IgD-negative memory B cell (primary cell): ENCODE results near the gene PJA2. TPM values are rescaled to one million over a fixed set of nuclear protein-coding genes. Genes with fewer than 3 reads are reported as not detected.

Experiments used
- H3K27ac Mint-ChIP-seq, 3 donors: one replicate each; pipeline ENCODE4 v1.8.0; 2020 to 2022; ENCODE audit warnings: mild to moderate bottlenecking in 3 of 3, mixed read lengths in 3 of 3, moderate library complexity in 1 of 3
- H3K27me3 Mint-ChIP-seq: one replicate; pipeline ENCODE4 v1.8.0; 2021; ENCODE audit warnings: mixed read lengths
- H3K36me3 Mint-ChIP-seq: one replicate; pipeline ENCODE4 v1.8.0; 2020; ENCODE audit warnings: mild to moderate bottlenecking, mixed read lengths
- H3K4me1 Mint-ChIP-seq, 3 donors: one replicate each; pipeline ENCODE4 v1.8.0; 2020 to 2022; ENCODE audit warnings: mixed read lengths in 3 of 3, mild to moderate bottlenecking in 1 of 3
- H3K4me3 Mint-ChIP-seq, 4 donors: one replicate each; pipeline ENCODE4 v1.8.0; 2020 to 2022; ENCODE audit warnings: mild to moderate bottlenecking in 4 of 4, mixed read lengths in 4 of 4, moderate library complexity in 3 of 4
- H3K9me3 Mint-ChIP-seq, 3 donors: one replicate each; pipeline ENCODE4 v1.8.0; 2020 to 2021; ENCODE audit warnings: mixed read lengths in 3 of 3, mild to moderate bottlenecking in 1 of 3
- polyA plus RNA-seq: library from polyadenylated mRNA; unstranded; fragments of 300-500 nt; fragmentation: Illumina TruSeq; gene quantifications from one replicate; pipeline ENCODE4 v1.2.3, GENCODE V29; 2021

Gene PJA2
- polyA plus RNA-seq, 1 donor from 2014 or later: 45.6 TPM

DNA sequence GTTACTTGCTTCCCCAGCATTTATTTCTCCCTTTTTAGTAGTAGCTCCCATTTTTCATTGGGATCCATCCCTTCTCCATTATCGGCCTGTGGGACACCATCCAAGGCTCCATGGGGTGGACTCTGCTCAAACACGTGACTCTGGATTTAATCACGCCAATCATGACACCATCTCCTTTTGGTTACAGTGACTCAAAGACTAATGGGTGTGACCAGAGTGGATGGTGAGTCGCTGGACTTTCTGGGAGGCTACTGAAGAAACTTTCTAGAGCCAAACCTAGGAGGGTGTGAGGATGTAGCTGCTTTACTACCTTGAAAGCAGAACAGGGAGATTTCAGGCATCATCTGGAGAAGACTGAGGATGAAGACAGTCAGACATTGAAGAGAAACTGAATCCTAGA, 93.1 kb downstream of the PJA2 start:
- no peak overlapping the region for H3K4me3 Mint-ChIP-seq

DNA sequence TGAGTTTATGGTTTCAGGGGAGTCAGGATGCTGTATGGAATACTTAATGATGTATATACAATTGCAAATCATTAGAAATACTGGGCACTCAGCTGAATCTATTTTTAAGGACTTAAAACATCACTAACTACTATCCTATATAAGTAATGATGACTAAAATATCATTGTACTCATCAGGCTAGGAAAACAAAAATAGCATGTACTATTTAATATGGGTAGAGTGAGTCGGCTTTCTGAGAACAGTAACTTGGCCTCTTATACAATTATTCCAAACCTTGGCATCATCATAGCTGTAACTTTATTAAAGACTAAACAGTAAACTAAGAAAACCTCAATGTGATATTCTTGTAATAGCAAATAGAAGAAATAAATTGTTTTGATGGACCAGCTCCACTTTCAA, 94.5 kb downstream of the PJA2 start:
- Mint-ChIP-seq H3K4me3 (no peak overlapping the region), H3K9me3 (no peaks in the 10 kb centered on the region), H3K4me1 (no peaks in the 10 kb centered on the region), H3K36me3 (peaks cover 4% of the 10 kb centered on the region), H3K27ac (no peak overlapping the region), H3K27me3 (no peaks in the 10 kb centered on the region)

More for the DNA sequence above, 93.1 kb downstream of the PJA2 start:
- no peaks in the 10 kb centered on the region for H3K9me3 Mint-ChIP-seq
- H3K4me1 Mint-ChIP-seq: no peaks in the 10 kb centered on the region
- peaks cover 5% of the 10 kb centered on the region for H3K36me3 Mint-ChIP-seq
- H3K27ac Mint-ChIP-seq: no peak overlapping the region
- H3K27me3 Mint-ChIP-seq: no peaks in the 10 kb centered on the region

DNA sequence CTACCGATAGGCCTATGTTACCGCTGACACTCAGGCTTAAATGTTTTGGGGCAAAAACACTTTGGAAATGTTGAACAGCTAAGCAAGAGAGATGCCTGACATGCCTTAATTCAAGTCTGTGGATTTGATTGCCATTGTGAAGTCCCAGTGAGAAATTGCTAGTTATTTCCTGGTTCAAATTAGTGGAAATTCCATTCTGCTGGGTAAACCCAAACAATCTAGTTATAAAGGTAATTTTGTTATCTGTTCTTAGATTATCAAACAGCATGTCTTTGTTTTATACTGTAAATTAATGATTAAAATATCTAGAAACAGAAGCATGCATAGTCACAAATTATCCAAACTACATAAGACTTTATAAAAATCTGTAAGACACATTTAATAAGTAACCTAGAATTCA, 96.6 kb downstream of the PJA2 start:
- no peaks in the 10 kb centered on the region for H3K9me3 Mint-ChIP-seq
- H3K4me1 Mint-ChIP-seq: peaks cover 0 to 1% (median 0%) of the 10 kb centered on the region in 3 donors
- peaks cover 3% of the 10 kb centered on the region for H3K27me3 Mint-ChIP-seq
- H3K27ac Mint-ChIP-seq: no peak overlapping the region
- H3K36me3 Mint-ChIP-seq: peaks cover 4% of the 10 kb centered on the region
- H3K4me3 Mint-ChIP-seq: no peak overlapping the region

DNA sequence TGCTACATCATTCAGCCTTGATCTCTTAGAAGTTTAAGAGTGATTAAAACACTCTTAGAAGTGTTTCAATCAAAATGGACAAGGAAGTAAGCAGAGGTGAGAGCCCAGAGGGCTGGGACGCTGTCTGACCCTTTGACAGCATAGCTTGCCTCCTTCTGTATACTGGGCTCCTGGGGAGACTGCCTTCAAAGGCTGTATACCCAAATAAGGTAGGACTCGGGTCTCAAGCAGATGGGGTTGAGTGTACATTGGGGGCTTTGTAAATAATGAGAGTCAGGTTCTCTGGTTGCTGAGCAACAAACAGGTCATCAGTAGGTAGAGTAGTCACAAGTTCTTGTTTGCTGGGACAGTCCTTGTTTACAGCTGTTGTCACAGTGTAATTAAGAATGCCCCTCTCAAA, 97.1 kb downstream of the PJA2 start:
- Mint-ChIP-seq H3K36me3 (peaks cover 4% of the 10 kb centered on the region), H3K27ac (no peak overlapping the region), H3K4me1 (peaks cover 0 to 1% (median 0%) of the 10 kb centered on the region in 3 donors), H3K27me3 (peaks cover 3% of the 10 kb centered on the region), H3K9me3 (no peaks in the 10 kb centered on the region), H3K4me3 (no peak overlapping the region)

DNA sequence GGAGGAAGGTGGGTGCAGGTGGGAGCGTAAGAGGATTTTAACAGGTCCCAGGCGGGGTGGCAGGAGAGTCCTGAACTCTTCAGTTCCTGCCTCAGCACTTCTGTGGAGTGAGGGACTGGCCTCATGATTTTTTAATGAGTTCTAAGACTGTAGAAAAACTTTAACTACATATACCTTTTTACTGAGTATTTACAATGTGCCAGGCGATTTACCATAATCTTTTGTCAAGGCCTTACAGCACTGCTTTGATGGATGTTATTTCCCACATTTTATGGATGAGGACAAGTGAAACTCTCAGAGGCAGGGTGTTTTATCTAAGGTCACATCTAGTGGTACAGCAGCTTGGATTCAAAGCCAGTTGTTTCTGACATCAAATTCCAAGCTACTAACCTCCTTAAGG, 99.5 kb downstream of the PJA2 start:
- Mint-ChIP-seq H3K27me3 (peaks cover 3% of the 10 kb centered on the region), H3K36me3 (peaks cover 1% of the 10 kb centered on the region), H3K27ac (no peak overlapping the region), H3K4me3 (no peak overlapping the region), H3K9me3 (no peaks in the 10 kb centered on the region), H3K4me1 (peaks cover 0 to 1% (median 0%) of the 10 kb centered on the region in 3 donors)

DNA sequence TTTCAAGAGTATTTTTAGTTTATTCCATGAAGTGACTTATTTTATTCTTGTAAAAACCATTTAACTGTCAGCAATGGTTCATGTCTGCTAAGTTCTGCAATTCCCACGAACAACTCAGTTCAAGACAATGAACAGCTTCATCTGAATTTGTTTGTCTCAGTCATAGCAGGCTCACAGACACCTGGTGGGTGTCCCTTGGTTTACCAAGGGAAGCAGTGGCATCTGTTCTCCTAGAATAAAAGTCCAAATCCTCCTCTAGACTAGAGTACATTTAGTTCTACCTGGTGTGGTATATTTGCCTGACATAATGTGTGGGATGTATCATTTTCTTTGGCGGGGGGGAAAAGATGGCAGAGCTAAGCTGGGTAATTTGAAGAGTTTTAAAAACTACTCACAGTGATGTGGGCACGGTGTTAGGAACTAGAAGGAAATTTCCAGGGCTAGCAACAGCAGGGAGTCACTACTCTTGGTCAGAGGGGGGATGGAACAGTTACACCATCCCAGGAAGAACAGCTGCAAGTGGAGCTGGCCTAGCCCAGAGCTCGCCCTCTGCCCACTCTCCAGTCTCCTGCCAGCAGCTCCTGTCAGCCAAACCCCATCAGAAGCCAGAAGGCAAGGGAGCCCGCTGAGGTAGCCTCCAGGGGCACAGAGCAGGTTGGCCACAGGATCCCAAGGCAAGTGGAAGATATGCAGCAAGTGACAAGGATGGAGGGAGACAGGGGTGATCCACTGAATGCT, 100.3 kb downstream of the PJA2 start:
- Mint-ChIP-seq H3K4me1 (peaks cover 0 to 1% (median 0%) of the 10 kb centered on the region in 3 donors), H3K27ac (no peak overlapping the region), H3K9me3 (no peaks in the 10 kb centered on the region), H3K27me3 (peaks cover 3% of the 10 kb centered on the region), H3K4me3 (no peak overlapping the region), H3K36me3 (peaks cover 3% of the 10 kb centered on the region)

DNA sequence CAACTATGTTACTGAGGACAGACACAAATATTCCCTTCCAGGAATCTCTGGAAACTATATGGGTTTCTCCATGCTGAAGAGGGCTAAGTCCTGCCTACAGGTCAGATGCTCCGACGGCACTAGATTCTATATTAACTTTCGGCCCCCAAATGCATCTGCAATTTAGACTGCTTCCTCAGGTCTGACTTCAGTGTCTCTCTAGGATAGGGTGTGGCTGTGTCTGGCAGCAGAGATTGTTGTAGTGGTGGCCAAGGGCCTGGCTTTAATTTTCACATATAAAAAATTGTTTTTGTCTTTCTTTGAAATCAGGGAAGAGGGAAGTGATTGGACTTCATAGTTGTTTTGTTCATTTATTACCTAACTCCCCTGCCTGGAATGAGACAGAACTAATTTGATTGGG, 101.8 kb downstream of the PJA2 start:
- Mint-ChIP-seq H3K36me3 (peaks cover 4% of the 10 kb centered on the region), H3K27me3 (peaks cover 3% of the 10 kb centered on the region), H3K9me3 (no peaks in the 10 kb centered on the region), H3K4me3 (no peak overlapping the region), H3K27ac (no peak overlapping the region), H3K4me1 (peaks cover 0 to 1% (median 0%) of the 10 kb centered on the region in 3 donors)

DNA sequence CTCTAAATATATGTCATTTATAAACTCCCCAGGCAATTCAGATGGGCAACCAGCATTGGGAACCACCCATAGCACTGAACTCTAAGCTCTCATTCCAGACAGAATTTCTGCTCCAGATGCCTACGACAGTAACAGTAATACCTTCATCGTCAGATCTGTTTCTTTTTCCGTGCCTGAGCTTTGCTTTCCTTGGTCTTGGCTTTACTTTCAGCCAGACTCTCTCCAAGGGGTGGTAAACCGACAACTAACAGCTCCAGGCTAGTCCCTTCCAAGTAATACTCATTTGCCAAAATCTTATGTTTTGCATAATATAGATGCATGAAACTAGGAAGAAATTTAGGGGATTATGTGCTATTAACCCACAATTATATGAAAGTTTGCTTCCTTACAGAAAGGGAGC, 102.3 kb downstream of the PJA2 start:
- Mint-ChIP-seq H3K27me3 (peaks cover 3% of the 10 kb centered on the region), H3K9me3 (no peaks in the 10 kb centered on the region), H3K27ac (no peak overlapping the region), H3K36me3 (peaks cover 4% of the 10 kb centered on the region), H3K4me3 (no peak overlapping the region), H3K4me1 (peaks cover 0 to 1% (median 0%) of the 10 kb centered on the region in 3 donors)

DNA sequence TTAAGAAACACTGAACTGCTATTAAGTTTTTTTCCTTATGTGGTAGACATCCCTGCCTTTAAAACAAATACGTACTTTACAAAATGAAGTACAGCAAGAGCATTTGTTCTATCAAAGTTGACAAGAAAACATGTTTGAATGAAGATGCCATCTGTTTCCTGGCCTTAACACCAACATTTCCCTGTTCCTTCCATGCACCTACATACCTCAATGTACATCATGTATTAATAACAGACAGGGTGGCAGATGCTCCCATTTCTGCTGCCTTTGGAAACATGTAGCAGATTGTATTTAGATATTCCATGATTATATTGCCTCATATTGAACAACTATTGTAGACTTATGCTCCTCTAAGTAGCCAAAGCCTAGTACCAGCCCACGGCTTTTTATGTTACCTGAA, 104.4 kb downstream of the PJA2 start:
- H3K4me3 Mint-ChIP-seq: no peak overlapping the region
- H3K9me3 Mint-ChIP-seq: no peaks in the 10 kb centered on the region
- no peak overlapping the region for H3K27ac Mint-ChIP-seq
- H3K4me1 Mint-ChIP-seq: peaks cover 0 to 1% (median 0%) of the 10 kb centered on the region in 3 donors
- H3K36me3 Mint-ChIP-seq: peaks cover 2% of the 10 kb centered on the region
- peaks cover 3% of the 10 kb centered on the region for H3K27me3 Mint-ChIP-seq

DNA sequence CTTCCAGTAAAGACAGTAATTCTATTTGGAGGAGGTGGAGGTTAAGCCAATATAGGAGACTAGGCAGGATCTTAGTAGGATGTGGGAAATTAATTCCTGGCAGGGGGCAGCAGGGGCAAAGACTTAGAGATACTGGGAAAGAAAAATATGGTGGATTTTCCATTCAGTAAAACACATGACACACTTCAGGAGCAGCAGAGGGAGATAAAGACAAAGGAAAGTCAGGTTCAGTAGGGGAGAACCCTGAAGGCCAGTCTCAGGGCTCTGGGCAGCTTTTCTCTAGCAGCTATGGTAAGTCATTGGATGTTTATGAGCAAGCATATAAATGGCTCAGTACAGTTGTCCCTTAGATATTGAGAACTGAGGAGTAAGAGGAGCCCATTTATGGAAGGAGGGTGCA, 105.5 kb downstream of the PJA2 start:
- H3K27me3 Mint-ChIP-seq: peaks cover 1% of the 10 kb centered on the region
- no peak overlapping the region for H3K4me3 Mint-ChIP-seq
- H3K36me3 Mint-ChIP-seq: peaks cover 2% of the 10 kb centered on the region
- H3K4me1 Mint-ChIP-seq: no peaks in the 10 kb centered on the region
- H3K27ac Mint-ChIP-seq: no peak overlapping the region
- H3K9me3 Mint-ChIP-seq: no peaks in the 10 kb centered on the region

DNA sequence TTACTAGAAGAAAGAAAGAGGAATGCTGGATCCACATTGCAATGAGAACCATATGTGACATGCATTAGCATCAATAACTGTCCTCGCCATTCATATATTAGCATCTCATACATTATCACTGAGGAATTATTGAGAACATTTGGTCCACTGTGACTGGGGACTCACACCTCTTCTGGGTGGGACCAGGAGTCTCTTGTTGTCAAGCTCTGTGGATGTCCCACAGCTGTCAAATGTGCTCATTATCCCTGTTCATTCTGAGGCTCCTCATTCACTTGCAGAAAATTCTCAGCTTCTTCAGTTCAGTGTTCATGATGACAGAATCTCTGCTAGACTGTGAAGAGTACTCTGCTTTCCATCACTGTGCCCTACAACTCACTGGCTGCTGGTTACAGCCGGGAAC, 109.4 kb downstream of the PJA2 start:
- Mint-ChIP-seq H3K4me1 (no peaks in the 10 kb centered on the region), H3K9me3 (peaks cover 0 to 2% (median 0%) of the 10 kb centered on the region in 3 donors), H3K27me3 (no peaks in the 10 kb centered on the region), H3K36me3 (peaks cover 2% of the 10 kb centered on the region), H3K4me3 (no peak overlapping the region), H3K27ac (no peak overlapping the region)

DNA sequence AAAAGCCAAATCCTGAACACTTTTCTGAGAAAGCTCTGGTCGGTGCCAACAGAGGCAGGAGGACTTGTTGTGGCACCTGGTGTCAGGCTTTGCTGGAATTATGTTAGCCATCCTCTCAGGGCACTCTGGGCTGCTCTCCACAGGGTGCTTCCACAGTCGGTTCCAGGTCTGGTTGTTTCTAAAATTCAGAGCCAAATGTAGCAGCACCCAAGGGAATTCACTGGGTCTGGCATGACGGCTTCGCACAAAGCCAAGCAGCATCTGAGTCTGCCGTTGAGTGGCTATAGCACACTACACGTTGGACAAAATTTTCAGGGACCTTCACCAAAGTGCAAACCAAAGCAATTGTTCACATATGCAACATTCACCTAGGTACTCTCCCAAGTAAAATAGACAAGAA, 110.2 kb downstream of the PJA2 start:
- no peak overlapping the region for H3K4me3 Mint-ChIP-seq
- no peaks in the 10 kb centered on the region for H3K4me1 Mint-ChIP-seq
- H3K27ac Mint-ChIP-seq: no peak overlapping the region
- peaks cover 1% of the 10 kb centered on the region for H3K36me3 Mint-ChIP-seq
- no peaks in the 10 kb centered on the region for H3K27me3 Mint-ChIP-seq
- H3K9me3 Mint-ChIP-seq: peaks cover 1 to 7% (median 2%) of the 10 kb centered on the region in 3 donors

DNA sequence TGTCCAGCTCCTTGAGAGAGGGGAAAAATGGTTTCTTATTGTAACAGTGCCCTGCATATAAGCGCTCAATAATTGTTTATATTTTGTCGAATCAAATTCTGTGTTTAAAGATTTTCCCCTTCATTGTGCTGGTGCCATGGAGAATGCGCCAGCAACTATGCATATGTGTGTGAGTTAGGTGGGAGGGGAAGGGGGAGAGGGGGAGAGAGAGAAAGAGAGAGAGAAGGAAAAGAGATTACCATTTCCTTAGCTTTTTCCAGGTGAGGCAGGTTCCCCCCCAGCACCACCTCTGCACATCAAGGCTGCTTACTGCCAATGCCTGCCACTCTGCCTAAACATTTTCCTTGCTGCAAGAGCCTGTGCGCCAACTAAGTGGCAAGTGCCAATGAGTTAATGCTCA, 111.0 kb downstream of the PJA2 start:
- no peak overlapping the region for H3K27ac Mint-ChIP-seq
- no peak overlapping the region for H3K4me3 Mint-ChIP-seq
- H3K4me1 Mint-ChIP-seq: no peaks in the 10 kb centered on the region
- peaks cover under 1% of the 10 kb centered on the region for H3K36me3 Mint-ChIP-seq
- H3K27me3 Mint-ChIP-seq: no peaks in the 10 kb centered on the region
- H3K9me3 Mint-ChIP-seq: peaks cover 1 to 7% (median 2%) of the 10 kb centered on the region in 3 donors

DNA sequence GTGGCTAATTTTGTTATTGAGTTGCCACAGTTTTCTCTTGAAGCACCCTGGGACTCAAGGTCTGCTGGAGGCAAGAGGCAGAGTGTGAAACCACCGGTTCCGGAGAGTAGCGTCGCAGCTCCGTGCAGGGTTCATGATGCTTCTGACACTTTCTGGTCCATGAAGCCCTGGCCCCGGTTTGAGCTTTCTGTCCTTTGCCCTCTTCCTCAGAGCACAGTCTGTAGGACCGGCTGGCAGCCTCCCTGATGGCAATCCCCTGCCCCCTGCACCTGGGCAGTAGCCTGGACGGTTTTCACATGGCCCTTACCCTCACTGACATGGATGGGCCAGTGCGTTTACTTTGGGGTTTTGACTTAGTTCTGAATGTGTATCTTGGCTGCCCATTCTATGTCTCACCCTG, 111.9 kb downstream of the PJA2 start:
- Mint-ChIP-seq H3K4me1 (no peaks in the 10 kb centered on the region), H3K27ac (no peak overlapping the region), H3K9me3 (peaks cover 1 to 7% (median 2%) of the 10 kb centered on the region in 3 donors), H3K27me3 (no peaks in the 10 kb centered on the region), H3K36me3 (peaks cover 2% of the 10 kb centered on the region), H3K4me3 (no peak overlapping the region)

DNA sequence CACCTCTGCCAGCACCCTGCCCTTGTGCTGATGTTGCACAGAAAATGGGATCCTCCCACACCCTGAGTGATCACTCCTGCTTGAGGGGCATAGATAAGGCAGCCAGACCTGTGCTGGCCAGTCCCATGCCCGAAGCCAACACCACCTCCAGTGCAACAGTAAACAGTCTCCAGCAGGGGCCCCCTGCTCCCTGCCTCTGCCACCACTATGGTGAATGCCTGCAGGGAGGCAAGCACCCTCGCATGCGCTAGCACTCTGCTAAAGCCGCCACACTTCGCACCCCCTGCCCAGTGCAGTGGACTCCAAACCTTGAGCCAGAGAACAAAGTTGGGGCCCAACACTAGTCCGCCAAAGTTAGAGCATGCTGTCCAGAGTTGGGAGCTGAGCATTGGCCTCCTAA, 118.7 kb downstream of the PJA2 start:
- Mint-ChIP-seq H3K4me1 (no peaks in the 10 kb centered on the region), H3K36me3 (peaks cover 11% of the 10 kb centered on the region), H3K9me3 (peaks cover 1 to 15% (median 12%) of the 10 kb centered on the region in 3 donors), H3K27me3 (peaks cover 1% of the 10 kb centered on the region), H3K4me3 (no peak overlapping the region), H3K27ac (no peak overlapping the region)

DNA sequence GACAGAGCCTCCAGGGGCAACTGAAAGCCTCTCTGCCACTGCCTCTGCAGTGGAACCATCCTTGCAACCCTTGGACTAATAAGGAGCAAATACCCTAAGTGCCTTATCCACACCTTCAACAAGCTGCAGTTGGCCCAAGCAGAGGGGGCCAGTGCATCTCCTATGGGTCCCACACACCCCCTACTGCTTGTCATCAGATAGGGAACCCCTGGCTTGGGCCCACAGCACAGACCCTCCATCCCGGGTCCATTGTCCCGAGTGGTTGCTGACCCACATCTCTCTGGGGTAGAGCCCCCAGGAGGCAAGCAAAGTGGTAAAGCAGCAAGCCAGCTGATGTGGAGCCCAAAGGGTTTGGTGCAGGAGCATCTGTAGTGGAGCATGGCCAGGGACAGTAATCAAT, 119.5 kb downstream of the PJA2 start:
- no peaks in the 10 kb centered on the region for H3K4me1 Mint-ChIP-seq
- H3K9me3 Mint-ChIP-seq: peaks cover 1 to 21% (median 18%) of the 10 kb centered on the region in 3 donors
- H3K27me3 Mint-ChIP-seq: peaks cover 1% of the 10 kb centered on the region
- no peak overlapping the region for H3K27ac Mint-ChIP-seq
- H3K36me3 Mint-ChIP-seq: peaks cover 11% of the 10 kb centered on the region
- H3K4me3 Mint-ChIP-seq: no peak overlapping the region
